ENCODE measurements around the gene WNT1. TPM values are rescaled to one million over a fixed set of nuclear protein-coding genes. Genes with fewer than 3 reads are reported as not detected.

WNT1 gene
- total RNA-seq, 4 donors from 2014 or later, result not detected

DNA sequence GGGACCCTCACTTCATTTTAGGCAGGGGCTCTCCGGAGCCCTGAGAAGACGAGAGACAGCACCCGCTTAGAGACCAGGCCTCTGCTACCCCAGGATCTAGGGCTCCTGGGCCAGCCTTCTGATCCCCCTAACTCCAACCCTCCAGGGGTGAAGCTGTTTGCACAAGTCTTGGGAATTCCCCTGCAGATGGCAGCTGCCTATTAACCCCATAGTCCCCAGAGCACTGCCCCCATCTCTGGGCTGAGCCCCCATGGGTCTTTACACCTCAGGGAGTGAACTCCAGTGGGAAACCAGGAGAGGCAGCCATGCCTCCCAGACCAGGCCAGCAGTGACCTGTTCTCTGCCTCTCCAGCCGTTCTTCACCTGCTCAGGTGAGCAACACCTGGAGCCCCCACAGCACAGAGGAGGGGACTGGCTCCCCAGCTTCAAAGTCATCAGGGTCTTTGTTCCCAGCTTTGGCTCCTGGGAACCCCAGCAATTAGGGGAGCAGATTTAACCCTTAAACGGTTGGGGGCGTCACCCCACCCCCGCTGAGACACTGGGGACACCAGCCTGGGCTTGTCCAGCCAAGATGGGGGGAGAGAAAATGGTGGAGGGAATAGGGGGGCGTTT, 8.9 kb upstream of the WNT1 start:
- WGBS, 2 donors (ENCODE audit: low coverage in 1 of 2), result 24 to 54% methylated on average over 4 to 7 of the region's 8 CpGs
- intact Hi-C loops (cut with DNase I; ENCODE audit: low total_unique reads) (no loop called here), in situ Hi-C loops (cut with MboI; ENCODE audit: low pct_ligation_motif_present in 1 of 4, low pct_unique_long_range_greater_than_20kb in 1 of 4, low sequenced_read_pairs in 3 of 4) (no loop called here)
- Histone ChIP-seq H3K4me3 (no peak overlapping the region), H3K36me3 (no peaks in the 10 kb centered on the region), H3K27me3 (peaks cover 53% of the 10 kb centered on the region), H3K4me1 (peaks cover 9 to 38% (median 32%) of the 10 kb centered on the region in 4 donors), H3K27ac (no peak overlapping the region), H3K9me3 (no peaks in the 10 kb centered on the region)
- no peak for DNase-seq
- TF ChIP-seq EP300 (IDR thresholded peaks at IDR 0.05; ENCODE audit: low read depth) (no peak), POLR2AphosphoS5 (IDR thresholded peaks at IDR 0.05) (no peak), POLR2A (IDR thresholded peaks at IDR 0.05) (no peak)
- TF ChIP-seq, protein P1, sequence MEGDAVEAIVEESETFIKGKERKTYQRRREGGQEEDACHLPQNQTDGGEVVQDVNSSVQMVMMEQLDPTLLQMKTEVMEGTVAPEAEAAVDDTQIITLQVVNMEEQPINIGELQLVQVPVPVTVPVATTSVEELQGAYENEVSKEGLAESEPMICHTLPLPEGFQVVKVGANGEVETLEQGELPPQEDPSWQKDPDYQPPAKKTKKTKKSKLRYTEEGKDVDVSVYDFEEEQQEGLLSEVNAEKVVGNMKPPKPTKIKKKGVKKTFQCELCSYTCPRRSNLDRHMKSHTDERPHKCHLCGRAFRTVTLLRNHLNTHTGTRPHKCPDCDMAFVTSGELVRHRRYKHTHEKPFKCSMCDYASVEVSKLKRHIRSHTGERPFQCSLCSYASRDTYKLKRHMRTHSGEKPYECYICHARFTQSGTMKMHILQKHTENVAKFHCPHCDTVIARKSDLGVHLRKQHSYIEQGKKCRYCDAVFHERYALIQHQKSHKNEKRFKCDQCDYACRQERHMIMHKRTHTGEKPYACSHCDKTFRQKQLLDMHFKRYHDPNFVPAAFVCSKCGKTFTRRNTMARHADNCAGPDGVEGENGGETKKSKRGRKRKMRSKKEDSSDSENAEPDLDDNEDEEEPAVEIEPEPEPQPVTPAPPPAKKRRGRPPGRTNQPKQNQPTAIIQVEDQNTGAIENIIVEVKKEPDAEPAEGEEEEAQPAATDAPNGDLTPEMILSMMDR (IDR thresholded peaks at IDR 0.05), result no peak

DNA sequence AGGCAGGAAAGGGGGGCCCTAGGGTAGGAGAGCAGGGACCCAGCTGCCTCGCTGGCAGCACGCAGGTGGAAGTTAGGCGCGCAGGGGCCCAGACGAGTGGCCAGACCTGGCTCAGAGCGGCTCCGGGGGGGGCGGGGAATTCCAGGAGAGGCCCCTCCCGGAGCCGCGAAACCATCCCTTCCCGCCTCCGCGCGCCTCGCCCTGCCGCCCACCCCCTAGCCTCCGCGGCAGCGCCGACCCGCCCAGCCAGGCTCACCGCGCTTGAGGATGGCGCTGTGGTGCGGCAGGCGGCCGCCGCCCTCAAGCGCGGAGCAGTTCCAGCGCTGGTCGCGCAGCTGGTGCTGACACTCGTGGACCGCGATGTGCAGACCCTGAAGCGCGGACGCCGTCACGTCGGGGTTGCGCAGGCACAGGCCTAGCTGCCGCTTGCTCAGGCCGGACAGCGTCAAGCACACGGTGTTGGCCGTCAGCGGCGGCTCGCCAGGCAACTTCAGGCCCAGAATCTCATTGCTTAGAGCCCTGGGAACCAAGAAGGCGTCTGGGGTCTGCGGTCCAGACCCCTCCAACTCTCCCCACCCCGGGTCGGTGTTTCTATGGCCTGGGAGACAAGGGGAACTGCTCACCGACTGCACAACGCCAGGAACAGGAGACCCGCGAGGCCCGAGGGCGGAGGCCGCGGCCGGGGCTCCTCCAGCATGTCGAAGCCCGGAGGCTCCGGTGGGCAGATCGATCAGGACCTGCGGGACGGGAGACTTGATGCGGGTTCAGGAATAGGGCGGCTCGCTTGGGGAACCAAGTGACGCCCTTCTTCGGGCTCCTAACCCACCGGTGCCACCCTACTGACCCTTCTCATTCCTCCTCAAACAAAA, 8.1 kb upstream of the WNT1 start:
- peaks cover 59% of the 10 kb centered on the region for H3K27me3 ChIP-seq
- peaks cover 9 to 38% (median 32%) of the 10 kb centered on the region in 4 donors for H3K4me1 ChIP-seq
- H3K36me3 ChIP-seq, result no peaks in the 10 kb centered on the region
- no peak for DNase-seq
- in situ Hi-C loops (cut with MboI; ENCODE audit: low pct_ligation_motif_present in 1 of 4, low pct_unique_long_range_greater_than_20kb in 1 of 4, low sequenced_read_pairs in 3 of 4), result no loop called here
- 2 to 20% methylated on average over 11 to 40 of the region's 77 CpGs for WGBS, 2 donors (ENCODE audit: low coverage in 1 of 2)
- peak overlapping the region in 2 of 4 donors; percentile 14 to 43 for H3K4me3 ChIP-seq
- intact Hi-C loops (cut with DNase I; ENCODE audit: low total_unique reads), result no loop called here
- no peaks in the 10 kb centered on the region for H3K9me3 ChIP-seq
- TF ChIP-seq EP300 (IDR thresholded peaks at IDR 0.05; ENCODE audit: low read depth), result no peak
- TF ChIP-seq, protein P1 (IDR thresholded peaks at IDR 0.05), result peak in 1 of 5 experiments; percentile 9
- no peak overlapping the region for H3K27ac ChIP-seq

DNA sequence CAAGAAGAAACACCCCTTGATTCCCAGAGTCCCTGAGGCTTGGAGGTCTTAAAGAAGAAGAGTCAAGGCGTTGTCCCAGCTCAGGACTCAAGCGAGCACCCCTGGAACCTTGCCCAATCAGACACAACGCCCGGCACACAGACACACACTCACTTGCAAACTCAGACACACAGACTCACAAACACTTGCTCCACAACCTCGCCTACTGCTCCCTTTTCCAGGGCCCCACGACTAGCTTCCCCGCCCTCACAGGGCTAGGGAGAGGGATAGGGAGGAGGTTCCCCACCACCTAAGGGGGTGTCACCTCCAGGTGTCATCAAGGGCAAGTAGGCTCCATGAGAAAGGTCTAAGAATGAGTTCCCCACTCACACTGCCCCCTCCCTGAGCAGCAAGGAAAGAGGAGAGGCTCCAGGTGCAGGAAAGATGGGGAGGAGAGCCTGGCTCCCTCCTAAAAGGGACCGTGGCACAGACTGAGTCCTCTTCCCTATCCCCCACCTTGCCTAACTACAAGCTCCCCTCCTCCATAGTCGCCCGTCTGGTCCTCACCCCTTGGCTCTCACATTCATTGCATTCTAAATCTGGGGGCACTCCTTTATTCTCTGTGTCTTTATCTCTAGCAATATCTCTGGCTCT, 7.3 kb upstream of the WNT1 start:
- TF ChIP-seq POLR2AphosphoS5 (IDR thresholded peaks at IDR 0.05) (no peak), EP300 (IDR thresholded peaks at IDR 0.05; ENCODE audit: low read depth) (no peak), POLR2A (IDR thresholded peaks at IDR 0.05) (no peak)
- TF ChIP-seq, protein P1 (IDR thresholded peaks at IDR 0.05), result no peak
- intact Hi-C loops (cut with DNase I; ENCODE audit: low total_unique reads) (no loop called here), in situ Hi-C loops (cut with MboI; ENCODE audit: low pct_ligation_motif_present in 1 of 4, low pct_unique_long_range_greater_than_20kb in 1 of 4, low sequenced_read_pairs in 3 of 4) (no loop called here)
- Histone ChIP-seq H3K9me3 (no peaks in the 10 kb centered on the region), H3K27ac (no peak overlapping the region), H3K27me3 (peaks cover 67% of the 10 kb centered on the region), H3K4me1 (peaks cover 9 to 38% (median 32%) of the 10 kb centered on the region in 4 donors), H3K36me3 (no peaks in the 10 kb centered on the region), H3K4me3 (peak overlapping the region in 1 of 4 donors; percentile 35)
- 41% methylated on average over 8 of the region's 10 CpGs; no CpG with 5 or more reads in 1 of the 2 donors for WGBS, 2 donors (ENCODE audit: low coverage in 1 of 2)
- no peak for DNase-seq

Data from transverse colon (tissue), 4 donors.